SK-N-SH (cell line): ENCODE measurements around the gene PTPRG. TPM values are rescaled to one million over a fixed set of nuclear protein-coding genes. Genes with fewer than 3 reads are reported as not detected.

Source experiments
- CTCF ChIA-PET: fragments of 300-600, 350-600 bp; formaldehyde crosslinking; extraction: SDS; loops from one replicate; lab custom pipeline; 2021; lab: Yijun Ruan, JAX
- POLR2A ChIA-PET: fragments of 350-600 bp; sonication (Branson Sonifier 250); formaldehyde crosslinking; extraction: SDS; loops from one replicate; lab custom pipeline; 2020; ENCODE audit warnings: antibody characterized with exemption, inconsistent platforms; lab: Yijun Ruan, JAX
- DNase-seq: peaks from one replicate; pipeline ENCODE4 v3.0.0; 2012
- H2AFZ ChIP-seq: fragments of 200-600 bp; sonication (generic); 2 replicates; pipeline ENCODE4 v1.8.1; 2016; ENCODE audit warnings: antibody characterized with exemption, mild to moderate bottlenecking, low read depth
- H3F3A ChIP-seq: fragments of 200-600 bp; sonication (generic); replicated peaks from 2 replicates; pipeline ENCODE3; 2016; ENCODE audit warnings: antibody characterized with exemption, mild to moderate bottlenecking; ENCODE audit not compliant: insufficient read depth
- H3K27ac ChIP-seq, 2 experiments: fragments of 200-500 bp in 1 of 2; fragments of 200-600 bp in 1 of 2; sonication (Bioruptor generic) in 1 of 2; sonication (generic), shearing (Covaris generic) in 1 of 2; 2 replicates each; pipeline versions ENCODE4 v1.5.1 to v1.6.1; 2014 to 2016; ENCODE audit warnings: low read depth in 2 of 2, inconsistent platforms in 1 of 2, low read length in 1 of 2, mild to moderate bottlenecking in 1 of 2, mixed read lengths in 1 of 2
- H3K27me3 ChIP-seq: fragments of 200-600 bp; sonication (generic), shearing (Covaris generic); 2 replicates; pipeline ENCODE4 v1.6.1; 2016; ENCODE audit warnings: mixed run types; ENCODE audit not compliant: insufficient read depth
- H3K36me3 ChIP-seq, 2 experiments: fragments of 200-500 bp in 1 of 2; fragments of 200-600 bp in 1 of 2; sonication (Bioruptor generic) in 1 of 2; sonication (generic) in 1 of 2; replicated peaks in 1 of 2; 2 replicates each; pipeline versions ENCODE3 to v1.5.1; 2014 to 2016; ENCODE audit warnings: low read length in 1 of 2, mild to moderate bottlenecking in 1 of 2; ENCODE audit not compliant: insufficient read depth in 2 of 2, control insufficient read depth in 1 of 2
- H3K4me1 ChIP-seq, 2 experiments: fragments of 200-500 bp in 1 of 2; fragments of 200-600 bp in 1 of 2; sonication (Bioruptor generic) in 1 of 2; sonication (generic), shearing (Covaris generic) in 1 of 2; 2 replicates each; pipeline versions ENCODE4 v1.5.1 to v1.6.1; 2014 to 2016; ENCODE audit warnings: low read depth in 1 of 2, low read length in 1 of 2, mixed run types in 1 of 2; ENCODE audit not compliant: insufficient read depth in 2 of 2, control insufficient read depth in 1 of 2
- H3K4me2 ChIP-seq: fragments of 200-600 bp; sonication (generic), shearing (Covaris generic); 2 replicates; pipeline ENCODE4 v1.6.1; 2017; ENCODE audit warnings: mixed run types
- H3K4me3 ChIP-seq, 2 experiments: fragments of 200-500 bp in 1 of 2; fragments of 200-600 bp in 1 of 2; sonication (Bioruptor generic) in 1 of 2; sonication (generic), shearing (Covaris generic) in 1 of 2; 2 replicates each; pipeline versions ENCODE4 v1.5.1 to v1.8.1; 2014 to 2016; ENCODE audit warnings: low read depth in 2 of 2, inconsistent platforms in 1 of 2, low read length in 1 of 2, mild to moderate bottlenecking in 1 of 2, mixed read lengths in 1 of 2, moderate library complexity in 1 of 2
- H3K79me2 ChIP-seq: fragments of 200-600 bp; sonication (generic); 2 replicates; pipeline ENCODE4 v1.8.1; 2017; ENCODE audit warnings: mild to moderate bottlenecking; ENCODE audit not compliant: insufficient read depth
- H3K9ac ChIP-seq: fragments of 200-600 bp; sonication (generic); 2 replicates; pipeline ENCODE4 v1.6.1; 2017; ENCODE audit warnings: mixed run types
- H3K9me2 ChIP-seq: fragments of 200-600 bp; sonication (generic); 2 replicates; pipeline ENCODE4 v1.6.1; 2017; ENCODE audit warnings: mixed run types
- H3K9me3 ChIP-seq: fragments of 200-600 bp; sonication (generic); 2 replicates; pipeline ENCODE4 v1.6.1; 2017; ENCODE audit warnings: mixed run types, mild to moderate bottlenecking, moderate library complexity
- H4K20me1 ChIP-seq: fragments of 200-600 bp; sonication (generic); 2 replicates; pipeline ENCODE4 v1.6.1; 2017; ENCODE audit warnings: mild to moderate bottlenecking, mixed run types; ENCODE audit not compliant: insufficient read depth
- ELF1 ChIP-seq: IDR thresholded peaks from 2 replicates; pipeline ENCODE4 v1.4.0; 2012
- EP300 ChIP-seq, 2 experiments: IDR thresholded peaks; 2 replicates each; pipeline versions ENCODE4 v1.4.0 to v1.6.1; 2012; ENCODE audit warnings: borderline replicate concordance in 1 of 2, low read depth in 1 of 2, low read length in 1 of 2
- FOXM1 ChIP-seq: IDR thresholded peaks from 2 replicates; pipeline ENCODE4 v1.4.0; 2012; ENCODE audit warnings: low read depth, mild to moderate bottlenecking
- MEF2A ChIP-seq: IDR thresholded peaks from 2 replicates; pipeline ENCODE4 v1.4.0; 2012; ENCODE audit warnings: low read depth, borderline replicate concordance
- MXI1 ChIP-seq: IDR thresholded peaks from 2 replicates; pipeline ENCODE4 v1.6.1; 2012; ENCODE audit warnings: mild to moderate bottlenecking, low read depth, low read length, improper control_type of control experiment
- RAD21 ChIP-seq: IDR thresholded peaks from 2 replicates; pipeline ENCODE4 v1.6.1; 2012; ENCODE audit warnings: mild to moderate bottlenecking, low read length
- RCOR1 ChIP-seq: fragments of 150-350 bp; IDR thresholded peaks from 2 replicates; pipeline ENCODE4 v1.6.1; 2017; ENCODE audit warnings: antibody characterized with exemption, low read length
- RFX5 ChIP-seq: IDR thresholded peaks from 2 replicates; pipeline ENCODE4 v1.6.1; 2012; ENCODE audit warnings: mild to moderate bottlenecking, improper control_type of control experiment, low read length
- SIN3A ChIP-seq: IDR thresholded peaks from 2 replicates; pipeline ENCODE4 v1.6.1; 2012; ENCODE audit warnings: low read depth, mild to moderate bottlenecking, low read length, moderate library complexity, borderline replicate concordance
- YY1 ChIP-seq: IDR thresholded peaks from 2 replicates; pipeline ENCODE4 v1.4.0; 2012; ENCODE audit warnings: low read depth, mild to moderate bottlenecking
- WGBS: methylation state at CpG from one replicate; pipeline ENCODE4 v1.1.6; 2017; ENCODE audit warnings: low lambda C conversion rate; 5-methylcytosine and 5-hydroxymethylcytosine counted together
- polyA plus RNA-seq, 3 experiments: library from polyadenylated mRNA; depleted of rRNA; stranded (reverse); fragments of >200 nt; gene quantifications; 2 replicates each; pipeline ENCODE4 v1.2.3, GENCODE V29; 2012
- TF ChIP-seq, protein P1 (sequence below): IDR thresholded peaks from 2 replicates; pipeline ENCODE4 v1.6.1; 2012; ENCODE audit warnings: mild to moderate bottlenecking, low read depth, low read length, moderate library complexity
- TF ChIP-seq, protein P2 (sequence below): fragments of 150-350 bp; IDR thresholded peaks from 2 replicates; pipeline ENCODE4 v1.6.1; 2017; ENCODE audit warnings: antibody characterized with exemption, low read length, low read depth, borderline replicate concordance
- TF ChIP-seq, protein P3 (sequence below): IDR thresholded peaks from 2 replicates; pipeline ENCODE4; 2012
- TF ChIP-seq, protein P4 (sequence below): IDR thresholded peaks from 2 replicates; pipeline ENCODE4 v1.4.0; 2012; ENCODE audit warnings: low read depth, borderline replicate concordance
- TF ChIP-seq, protein P5 (sequence below): fragments of 200-600 bp; sonication (generic); IDR thresholded peaks from 2 replicates; pipeline ENCODE4 v1.6.1; 2017; ENCODE audit warnings: antibody characterized with exemption, mild to moderate bottlenecking, moderate library complexity

PTPRG gene
- polyA plus RNA-seq, 1 of the 3 experiments (the other 2 are of a cell fraction) = 14.1 TPM

DNA sequence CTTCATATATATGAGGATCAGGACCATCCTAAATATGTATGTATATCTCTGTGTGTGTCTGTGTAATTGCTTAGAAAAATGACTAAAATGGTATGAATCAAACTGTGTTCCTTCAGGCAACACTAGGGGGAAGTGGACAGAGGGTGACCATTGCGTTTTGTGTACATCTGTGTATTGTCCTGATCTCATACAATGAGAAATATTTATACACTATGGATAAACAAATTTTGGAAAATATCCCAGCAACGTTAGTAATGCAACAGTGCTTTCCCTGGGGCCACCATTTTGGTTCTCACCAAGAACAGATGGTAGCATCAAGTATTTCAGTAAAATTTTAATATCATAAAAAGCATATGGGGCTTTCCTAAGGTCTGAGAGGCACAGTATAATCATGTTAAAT, 130.1 kb downstream of the PTPRG start:
- H3K9ac ChIP-seq = no peak overlapping the region
- peaks cover 18% of the 10 kb centered on the region for H3K79me2 ChIP-seq
- H3K4me2 ChIP-seq = no peak overlapping the region
- peaks cover 3% of the 10 kb centered on the region; the same call in 1 of the 2 replicates for H4K20me1 ChIP-seq
- H3K27me3 ChIP-seq = no peaks in the 10 kb centered on the region
- H3K4me3 ChIP-seq = no peak overlapping the region
- CTCF ChIA-PET = no interaction called here
- no peaks in the 10 kb centered on the region for H3K36me3 ChIP-seq
- no peaks in the 10 kb centered on the region; a peak in 1 of 4 replicates for H3K4me1 ChIP-seq
- H2AFZ ChIP-seq = no peak overlapping the region
- no peaks in the 10 kb centered on the region for H3K9me2 ChIP-seq
- no peaks in the 10 kb centered on the region for H3K9me3 ChIP-seq
- H3K27ac ChIP-seq = no peak overlapping the region
- TF ChIP-seq, protein P1, sequence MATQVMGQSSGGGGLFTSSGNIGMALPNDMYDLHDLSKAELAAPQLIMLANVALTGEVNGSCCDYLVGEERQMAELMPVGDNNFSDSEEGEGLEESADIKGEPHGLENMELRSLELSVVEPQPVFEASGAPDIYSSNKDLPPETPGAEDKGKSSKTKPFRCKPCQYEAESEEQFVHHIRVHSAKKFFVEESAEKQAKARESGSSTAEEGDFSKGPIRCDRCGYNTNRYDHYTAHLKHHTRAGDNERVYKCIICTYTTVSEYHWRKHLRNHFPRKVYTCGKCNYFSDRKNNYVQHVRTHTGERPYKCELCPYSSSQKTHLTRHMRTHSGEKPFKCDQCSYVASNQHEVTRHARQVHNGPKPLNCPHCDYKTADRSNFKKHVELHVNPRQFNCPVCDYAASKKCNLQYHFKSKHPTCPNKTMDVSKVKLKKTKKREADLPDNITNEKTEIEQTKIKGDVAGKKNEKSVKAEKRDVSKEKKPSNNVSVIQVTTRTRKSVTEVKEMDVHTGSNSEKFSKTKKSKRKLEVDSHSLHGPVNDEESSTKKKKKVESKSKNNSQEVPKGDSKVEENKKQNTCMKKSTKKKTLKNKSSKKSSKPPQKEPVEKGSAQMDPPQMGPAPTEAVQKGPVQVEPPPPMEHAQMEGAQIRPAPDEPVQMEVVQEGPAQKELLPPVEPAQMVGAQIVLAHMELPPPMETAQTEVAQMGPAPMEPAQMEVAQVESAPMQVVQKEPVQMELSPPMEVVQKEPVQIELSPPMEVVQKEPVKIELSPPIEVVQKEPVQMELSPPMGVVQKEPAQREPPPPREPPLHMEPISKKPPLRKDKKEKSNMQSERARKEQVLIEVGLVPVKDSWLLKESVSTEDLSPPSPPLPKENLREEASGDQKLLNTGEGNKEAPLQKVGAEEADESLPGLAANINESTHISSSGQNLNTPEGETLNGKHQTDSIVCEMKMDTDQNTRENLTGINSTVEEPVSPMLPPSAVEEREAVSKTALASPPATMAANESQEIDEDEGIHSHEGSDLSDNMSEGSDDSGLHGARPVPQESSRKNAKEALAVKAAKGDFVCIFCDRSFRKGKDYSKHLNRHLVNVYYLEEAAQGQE = no peak
- TF ChIP-seq SIN3A (no peak), FOXM1 (no peak), MEF2A (no peak), RAD21 (no peak), YY1 (no peak), EP300 (IDR thresholded peaks at IDR 0.05; ENCODE audit: borderline replicate concordance in 1 of 2, low read depth in 1 of 2, low read length in 1 of 2) (no peak), ELF1 (no peak)
- TF ChIP-seq, protein P2, sequence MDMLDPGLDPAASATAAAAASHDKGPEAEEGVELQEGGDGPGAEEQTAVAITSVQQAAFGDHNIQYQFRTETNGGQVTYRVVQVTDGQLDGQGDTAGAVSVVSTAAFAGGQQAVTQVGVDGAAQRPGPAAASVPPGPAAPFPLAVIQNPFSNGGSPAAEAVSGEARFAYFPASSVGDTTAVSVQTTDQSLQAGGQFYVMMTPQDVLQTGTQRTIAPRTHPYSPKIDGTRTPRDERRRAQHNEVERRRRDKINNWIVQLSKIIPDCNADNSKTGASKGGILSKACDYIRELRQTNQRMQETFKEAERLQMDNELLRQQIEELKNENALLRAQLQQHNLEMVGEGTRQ = no peak
- TF ChIP-seq, protein P3, sequence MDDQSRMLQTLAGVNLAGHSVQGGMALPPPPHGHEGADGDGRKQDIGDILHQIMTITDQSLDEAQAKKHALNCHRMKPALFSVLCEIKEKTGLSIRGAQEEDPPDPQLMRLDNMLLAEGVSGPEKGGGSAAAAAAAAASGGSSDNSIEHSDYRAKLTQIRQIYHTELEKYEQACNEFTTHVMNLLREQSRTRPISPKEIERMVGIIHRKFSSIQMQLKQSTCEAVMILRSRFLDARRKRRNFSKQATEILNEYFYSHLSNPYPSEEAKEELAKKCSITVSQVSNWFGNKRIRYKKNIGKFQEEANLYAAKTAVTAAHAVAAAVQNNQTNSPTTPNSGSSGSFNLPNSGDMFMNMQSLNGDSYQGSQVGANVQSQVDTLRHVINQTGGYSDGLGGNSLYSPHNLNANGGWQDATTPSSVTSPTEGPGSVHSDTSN = no peak
- WGBS = 71% methylated on average over 2 of the region's 2 CpGs
- DNase-seq = no peak
- H3F3A ChIP-seq = no peaks in the 10 kb centered on the region
- POLR2A ChIA-PET = no interaction called here

DNA sequence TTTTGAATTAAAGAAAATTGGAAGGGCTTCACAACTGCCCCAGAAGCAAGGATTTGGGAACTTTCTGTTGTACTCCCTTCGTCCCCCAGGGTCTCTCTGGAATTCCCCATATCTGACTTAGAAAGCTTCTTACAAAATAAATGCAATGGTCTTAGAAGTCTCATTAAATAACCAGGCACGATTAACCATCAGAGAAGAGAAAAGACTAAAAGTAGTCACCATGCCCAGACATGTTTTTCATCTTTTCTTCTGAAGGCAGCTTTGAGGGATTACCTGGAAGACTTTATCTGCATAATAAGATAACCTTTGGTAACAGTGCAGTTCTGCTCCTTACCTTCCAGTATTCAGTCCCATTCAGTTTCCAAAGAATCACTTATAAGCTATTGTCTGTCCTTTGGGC, 135.9 kb downstream of the PTPRG start:
- Histone ChIP-seq H3K27ac (no peak overlapping the region), H3K4me2 (no peak overlapping the region), H3K79me2 (peaks cover 11% of the 10 kb centered on the region; the same call in 1 of the 2 replicates), H3K9me3 (no peaks in the 10 kb centered on the region), H3K9me2 (no peaks in the 10 kb centered on the region), H4K20me1 (no peaks in the 10 kb centered on the region)
- POLR2A ChIA-PET = no interaction called here
- DNase-seq = no peak
- TF ChIP-seq RFX5 = no peak
- TF ChIP-seq RCOR1 = no peak
- no peak for TF ChIP-seq RAD21
- no peak for TF ChIP-seq MXI1
- TF ChIP-seq, protein P4, sequence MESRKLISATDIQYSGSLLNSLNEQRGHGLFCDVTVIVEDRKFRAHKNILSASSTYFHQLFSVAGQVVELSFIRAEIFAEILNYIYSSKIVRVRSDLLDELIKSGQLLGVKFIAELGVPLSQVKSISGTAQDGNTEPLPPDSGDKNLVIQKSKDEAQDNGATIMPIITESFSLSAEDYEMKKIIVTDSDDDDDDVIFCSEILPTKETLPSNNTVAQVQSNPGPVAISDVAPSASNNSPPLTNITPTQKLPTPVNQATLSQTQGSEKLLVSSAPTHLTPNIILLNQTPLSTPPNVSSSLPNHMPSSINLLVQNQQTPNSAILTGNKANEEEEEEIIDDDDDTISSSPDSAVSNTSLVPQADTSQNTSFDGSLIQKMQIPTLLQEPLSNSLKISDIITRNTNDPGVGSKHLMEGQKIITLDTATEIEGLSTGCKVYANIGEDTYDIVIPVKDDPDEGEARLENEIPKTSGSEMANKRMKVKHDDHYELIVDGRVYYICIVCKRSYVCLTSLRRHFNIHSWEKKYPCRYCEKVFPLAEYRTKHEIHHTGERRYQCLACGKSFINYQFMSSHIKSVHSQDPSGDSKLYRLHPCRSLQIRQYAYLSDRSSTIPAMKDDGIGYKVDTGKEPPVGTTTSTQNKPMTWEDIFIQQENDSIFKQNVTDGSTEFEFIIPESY = no peak
- TF ChIP-seq, protein P5, sequence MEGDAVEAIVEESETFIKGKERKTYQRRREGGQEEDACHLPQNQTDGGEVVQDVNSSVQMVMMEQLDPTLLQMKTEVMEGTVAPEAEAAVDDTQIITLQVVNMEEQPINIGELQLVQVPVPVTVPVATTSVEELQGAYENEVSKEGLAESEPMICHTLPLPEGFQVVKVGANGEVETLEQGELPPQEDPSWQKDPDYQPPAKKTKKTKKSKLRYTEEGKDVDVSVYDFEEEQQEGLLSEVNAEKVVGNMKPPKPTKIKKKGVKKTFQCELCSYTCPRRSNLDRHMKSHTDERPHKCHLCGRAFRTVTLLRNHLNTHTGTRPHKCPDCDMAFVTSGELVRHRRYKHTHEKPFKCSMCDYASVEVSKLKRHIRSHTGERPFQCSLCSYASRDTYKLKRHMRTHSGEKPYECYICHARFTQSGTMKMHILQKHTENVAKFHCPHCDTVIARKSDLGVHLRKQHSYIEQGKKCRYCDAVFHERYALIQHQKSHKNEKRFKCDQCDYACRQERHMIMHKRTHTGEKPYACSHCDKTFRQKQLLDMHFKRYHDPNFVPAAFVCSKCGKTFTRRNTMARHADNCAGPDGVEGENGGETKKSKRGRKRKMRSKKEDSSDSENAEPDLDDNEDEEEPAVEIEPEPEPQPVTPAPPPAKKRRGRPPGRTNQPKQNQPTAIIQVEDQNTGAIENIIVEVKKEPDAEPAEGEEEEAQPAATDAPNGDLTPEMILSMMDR = no peak
- TF ChIP-seq, all 33 proteins: peak for 0
- WGBS = 83% methylated on average over 2 of the region's 2 CpGs
- H3K27me3 ChIP-seq = no peaks in the 10 kb centered on the region
- no peak overlapping the region for H3K4me3 ChIP-seq
- no peaks in the 10 kb centered on the region for H3K4me1 ChIP-seq
- H2AFZ ChIP-seq = no peak overlapping the region
- H3F3A ChIP-seq = no peaks in the 10 kb centered on the region
- CTCF ChIA-PET = no interaction called here
- no peaks in the 10 kb centered on the region for H3K36me3 ChIP-seq
- no peak overlapping the region for H3K9ac ChIP-seq
